NT2/D1 (cell line): ENCODE results near the gene TSPAN9.

Source experiments
- YY1 ChIP-seq: IDR thresholded peaks from 2 replicates; pipeline ENCODE4 v1.6.1; 2011; ENCODE audit not compliant: insufficient read length, insufficient read depth
- ZNF274 ChIP-seq: IDR thresholded peaks from 2 replicates; pipeline ENCODE4 v1.6.1; 2011; ENCODE audit warnings: mild to moderate bottlenecking, low read depth, low read length

DNA sequence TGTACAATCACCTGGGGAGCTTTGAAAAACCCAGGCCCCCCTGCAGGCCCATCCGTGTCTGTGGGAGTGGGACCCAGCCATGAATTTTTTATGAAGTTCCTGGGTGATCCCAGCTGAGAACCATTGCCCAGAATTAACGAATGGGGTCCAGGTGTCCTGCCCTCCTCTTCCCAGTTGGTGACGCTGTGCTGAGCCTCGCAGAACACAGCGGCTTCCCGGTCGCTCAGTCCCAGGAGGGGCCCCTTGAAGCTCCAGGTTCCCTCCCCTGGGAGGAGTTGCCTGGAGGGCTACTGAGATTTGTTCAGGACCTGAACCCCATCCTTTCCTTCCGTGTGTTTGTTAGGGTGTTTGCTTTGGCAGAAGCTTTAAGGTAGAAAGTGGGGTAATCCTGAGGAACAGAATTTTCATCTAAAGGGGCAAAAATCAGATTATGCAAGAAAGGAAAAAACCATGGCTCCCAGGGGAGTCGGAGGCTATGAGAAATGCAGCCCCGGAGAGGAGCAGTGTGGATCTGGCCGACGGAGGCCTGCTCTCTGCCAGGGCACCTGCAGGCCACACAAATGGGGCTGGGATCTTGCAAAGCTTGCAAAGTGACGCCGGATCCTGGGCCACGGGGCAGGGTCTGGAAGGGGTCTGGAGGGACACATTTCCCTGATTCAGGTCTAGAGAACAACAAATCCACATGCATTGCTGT, 249.1 kb downstream of the TSPAN9 start:
- TF ChIP-seq YY1 (no peak), ZNF274 (no peak)
